ENCODE measurements around the gene GRID1.

GRID1 gene

DNA sequence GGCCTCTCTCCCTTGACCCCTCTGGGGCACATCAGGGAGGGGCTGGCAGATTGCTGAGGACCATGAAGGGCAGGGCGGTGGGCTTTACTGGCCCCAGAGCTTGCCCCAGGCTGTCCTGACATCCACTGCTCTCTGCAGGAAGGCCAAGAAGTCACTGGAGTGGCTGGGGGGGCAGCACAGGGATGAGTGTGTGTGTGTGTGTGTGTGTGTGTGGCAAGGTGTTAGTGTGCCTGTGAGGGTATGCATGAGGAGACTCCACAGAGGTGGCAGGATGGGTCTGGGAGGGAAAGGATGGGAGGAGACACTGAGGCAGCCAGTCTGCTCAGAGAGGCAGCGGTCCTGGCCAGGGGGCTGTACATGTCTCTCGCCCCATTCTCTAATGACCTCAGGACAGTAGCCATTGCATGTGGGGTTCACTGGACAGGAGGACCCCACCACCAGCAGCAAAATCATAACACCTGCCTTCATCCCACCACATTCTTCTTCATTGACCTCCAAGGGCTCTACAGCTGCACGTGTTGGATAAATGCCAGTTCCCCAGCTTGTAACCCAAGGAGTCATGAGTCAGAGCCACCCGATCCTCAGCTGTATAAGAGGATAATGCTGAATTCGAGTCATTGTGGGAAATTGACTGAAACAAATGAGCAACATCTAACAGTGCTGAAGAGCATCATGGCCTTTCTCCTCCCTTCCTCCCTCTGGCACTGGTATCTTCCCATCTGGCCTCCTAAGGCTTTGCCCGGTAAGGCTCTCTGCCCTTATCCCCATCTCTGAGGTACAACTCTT is 720.5 kb downstream of the GRID1 start:
- Histone ChIP-seq H3K27ac (ENCODE audit: poor library complexity, severe bottlenecking) (no peak overlapping the region), H3K9me3 (ENCODE audit: severe bottlenecking) (no peaks in the 10 kb centered on the region), H3K27me3 (ENCODE audit: insufficient read depth, poor library complexity, severe bottlenecking) (no peaks in the 10 kb centered on the region), H3K4me3 (ENCODE audit: severe bottlenecking) (no peak overlapping the region), H3K4me1 (ENCODE audit: insufficient read depth, poor library complexity, severe bottlenecking) (peaks cover 38% of the 10 kb centered on the region), H3K36me3 (ENCODE audit: low read depth) (no peaks in the 10 kb centered on the region)
- TF ChIP-seq, protein P1, sequence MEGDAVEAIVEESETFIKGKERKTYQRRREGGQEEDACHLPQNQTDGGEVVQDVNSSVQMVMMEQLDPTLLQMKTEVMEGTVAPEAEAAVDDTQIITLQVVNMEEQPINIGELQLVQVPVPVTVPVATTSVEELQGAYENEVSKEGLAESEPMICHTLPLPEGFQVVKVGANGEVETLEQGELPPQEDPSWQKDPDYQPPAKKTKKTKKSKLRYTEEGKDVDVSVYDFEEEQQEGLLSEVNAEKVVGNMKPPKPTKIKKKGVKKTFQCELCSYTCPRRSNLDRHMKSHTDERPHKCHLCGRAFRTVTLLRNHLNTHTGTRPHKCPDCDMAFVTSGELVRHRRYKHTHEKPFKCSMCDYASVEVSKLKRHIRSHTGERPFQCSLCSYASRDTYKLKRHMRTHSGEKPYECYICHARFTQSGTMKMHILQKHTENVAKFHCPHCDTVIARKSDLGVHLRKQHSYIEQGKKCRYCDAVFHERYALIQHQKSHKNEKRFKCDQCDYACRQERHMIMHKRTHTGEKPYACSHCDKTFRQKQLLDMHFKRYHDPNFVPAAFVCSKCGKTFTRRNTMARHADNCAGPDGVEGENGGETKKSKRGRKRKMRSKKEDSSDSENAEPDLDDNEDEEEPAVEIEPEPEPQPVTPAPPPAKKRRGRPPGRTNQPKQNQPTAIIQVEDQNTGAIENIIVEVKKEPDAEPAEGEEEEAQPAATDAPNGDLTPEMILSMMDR (IDR thresholded peaks at IDR 0.05; ENCODE audit: poor library complexity, severe bottlenecking), result no peak
- DNase-seq (ENCODE audit: low spot score) (no peak), ATAC-seq (ENCODE audit: low read depth) (0 out of 3 replicates have a peak, but pooled peaks have one; percentile 2)

DNA sequence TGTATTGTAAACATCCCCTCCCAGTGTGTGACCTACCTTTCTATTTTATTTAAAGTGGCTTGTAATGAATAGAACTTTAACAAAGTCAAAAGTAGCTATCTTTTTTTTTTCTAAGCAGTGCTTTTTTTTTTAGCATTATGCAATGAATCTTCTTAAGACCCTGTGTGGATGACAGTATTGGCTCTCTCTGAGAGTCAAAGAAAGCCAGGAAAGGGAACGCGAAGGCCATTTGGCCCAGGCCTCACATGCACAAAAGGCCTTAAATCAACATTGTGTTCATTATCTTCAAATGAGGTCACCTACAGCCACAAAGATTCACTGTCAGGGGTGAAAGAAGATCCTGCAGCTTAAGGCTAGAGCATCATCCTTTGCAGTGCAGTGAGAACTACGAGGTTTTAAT is 721.5 kb downstream of the GRID1 start:
- Histone ChIP-seq H3K36me3 (ENCODE audit: low read depth) (no peaks in the 10 kb centered on the region), H3K9me3 (ENCODE audit: severe bottlenecking) (no peaks in the 10 kb centered on the region), H3K4me3 (ENCODE audit: severe bottlenecking) (no peak overlapping the region), H3K27me3 (ENCODE audit: insufficient read depth, poor library complexity, severe bottlenecking) (no peaks in the 10 kb centered on the region), H3K4me1 (ENCODE audit: insufficient read depth, poor library complexity, severe bottlenecking) (peaks cover 40% of the 10 kb centered on the region), H3K27ac (ENCODE audit: poor library complexity, severe bottlenecking) (no peak overlapping the region)
- no peak for DNase-seq (ENCODE audit: low spot score)
- TF ChIP-seq, protein P1 (IDR thresholded peaks at IDR 0.05; ENCODE audit: poor library complexity, severe bottlenecking), result no peak
- ATAC-seq (ENCODE audit: low read depth), result no peak

DNA sequence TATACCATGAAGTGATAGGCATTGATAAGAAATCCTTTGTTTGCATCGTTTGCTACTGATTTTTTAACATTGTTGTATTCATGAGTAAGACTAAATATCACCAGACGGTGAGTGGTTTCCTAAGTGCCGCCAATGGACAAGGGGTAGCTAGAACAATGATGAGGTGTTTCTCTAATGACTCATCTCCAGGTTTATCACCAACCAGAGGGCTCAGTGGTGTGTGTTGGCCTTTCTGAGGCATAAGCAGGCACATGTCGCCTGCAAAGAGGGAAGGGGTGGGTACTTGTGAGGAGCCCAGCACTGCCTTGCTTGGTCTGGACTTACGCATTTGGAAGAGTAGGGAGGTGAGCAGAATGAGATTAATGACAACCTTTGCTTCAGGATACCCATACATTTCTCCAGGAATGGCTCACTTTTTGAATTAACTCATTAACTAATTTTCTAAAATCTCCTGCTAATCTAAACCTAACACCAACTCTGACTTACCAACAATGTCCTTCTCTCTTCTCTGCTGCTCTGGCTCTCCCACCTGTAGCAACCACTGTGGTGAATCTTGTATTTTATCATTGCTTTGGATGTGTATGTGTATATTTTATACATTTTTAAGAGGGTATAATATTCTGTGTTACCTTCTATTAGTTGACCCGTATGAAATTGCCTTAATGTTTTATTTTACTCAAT is 722.6 kb downstream of the GRID1 start:
- ATAC-seq (ENCODE audit: low read depth) (peak; percentile 74), DNase-seq (ENCODE audit: low spot score) (peak; percentile 69)
- Histone ChIP-seq H3K27me3 (ENCODE audit: insufficient read depth, poor library complexity, severe bottlenecking) (no peaks in the 10 kb centered on the region), H3K36me3 (ENCODE audit: low read depth) (no peaks in the 10 kb centered on the region), H3K27ac (ENCODE audit: poor library complexity, severe bottlenecking) (peak overlapping the region; percentile 96), H3K4me3 (ENCODE audit: severe bottlenecking) (no peak overlapping the region), H3K9me3 (ENCODE audit: severe bottlenecking) (no peaks in the 10 kb centered on the region), H3K4me1 (ENCODE audit: insufficient read depth, poor library complexity, severe bottlenecking) (peaks cover 40% of the 10 kb centered on the region)
- TF ChIP-seq, protein P1 (IDR thresholded peaks at IDR 0.05; ENCODE audit: poor library complexity, severe bottlenecking), result no peak

DNA sequence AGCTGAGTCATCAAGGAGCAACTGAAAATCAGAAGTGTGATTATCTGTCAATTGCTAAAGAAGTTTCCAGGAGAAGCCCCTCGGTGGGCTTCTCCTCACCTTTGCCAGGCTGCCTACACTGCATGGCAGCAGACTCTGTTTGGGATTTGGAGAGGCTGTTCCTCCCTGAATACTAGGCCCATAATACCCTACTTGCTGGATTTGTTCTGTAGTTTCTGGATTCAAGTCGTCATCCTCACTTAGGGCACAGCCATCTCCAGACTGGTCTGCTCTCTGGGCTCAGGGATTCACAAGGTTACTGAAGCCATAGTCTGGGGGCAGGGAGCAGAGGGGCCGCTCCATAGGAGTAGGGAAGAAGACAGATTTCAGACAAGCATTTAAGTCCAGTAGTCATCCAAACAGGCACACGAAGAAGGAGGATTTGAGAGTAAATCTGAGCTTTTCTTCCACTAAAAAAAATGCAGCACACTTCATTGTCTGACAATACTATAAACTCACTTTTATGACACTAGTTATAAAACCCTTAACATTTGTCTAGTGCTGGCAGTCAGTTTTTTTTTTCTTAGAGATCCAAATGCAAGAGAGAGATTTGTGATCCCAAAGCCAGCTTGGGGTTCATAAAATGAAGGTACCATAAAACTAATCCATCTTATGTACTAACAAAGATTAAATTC is 723.3 kb downstream of the GRID1 start:
- H3K4me1 ChIP-seq (ENCODE audit: insufficient read depth, poor library complexity, severe bottlenecking), result peaks cover 40% of the 10 kb centered on the region
- H3K27ac ChIP-seq (ENCODE audit: poor library complexity, severe bottlenecking), result peak overlapping the region; percentile 96

More for the DNA sequence above, 723.3 kb downstream of the GRID1 start:
- no peak overlapping the region for H3K4me3 ChIP-seq (ENCODE audit: severe bottlenecking)
- no peak for DNase-seq (ENCODE audit: low spot score)
- no peaks in the 10 kb centered on the region for H3K36me3 ChIP-seq (ENCODE audit: low read depth)
- ATAC-seq (ENCODE audit: low read depth), result no peak
- TF ChIP-seq, protein P1 (IDR thresholded peaks at IDR 0.05; ENCODE audit: poor library complexity, severe bottlenecking), result no peak
- H3K27me3 ChIP-seq (ENCODE audit: insufficient read depth, poor library complexity, severe bottlenecking), result no peaks in the 10 kb centered on the region
- no peaks in the 10 kb centered on the region for H3K9me3 ChIP-seq (ENCODE audit: severe bottlenecking)
